HEK293 (cell line): ENCODE measurements around the gene CCDC40.

Experiments
- CTCF ChIA-PET: fragments of 350-600 bp; formaldehyde crosslinking; extraction: SDS; loops from one replicate; lab custom pipeline; 2021; ENCODE audit warnings: antibody characterized with exemption; lab: Yijun Ruan, JAX
- POLR2A ChIA-PET: fragments of 300-600 bp; formaldehyde crosslinking; extraction: SDS; loops from one replicate; lab custom pipeline; 2020; ENCODE audit warnings: antibody characterized with exemption, inconsistent platforms; lab: Yijun Ruan, JAX
- H3K27ac ChIP-seq: fragments of 200-500 bp; sonication (Bioruptor generic); 2 replicates; pipeline ENCODE4 v1.5.1; 2014; ENCODE audit warnings: low read depth, low read length, control low read depth, inconsistent platforms; ENCODE audit errors: extremely low read depth
- H3K36me3 ChIP-seq, 2 experiments: fragments of 200-500 bp in 1 of 2; sonication (Bioruptor generic) in 1 of 2; 1 replicate in 1 of 2; 2 replicates in 1 of 2; pipeline ENCODE4 v1.5.1; 2014 to 2017; ENCODE audit warnings: inconsistent platforms in 2 of 2, low read length in 2 of 2; ENCODE audit not compliant: control insufficient read depth in 2 of 2, insufficient read depth in 1 of 2
- H3K4me1 ChIP-seq: fragments of 200-500 bp; sonication (Bioruptor generic); 2 replicates; pipeline ENCODE4 v1.5.1; 2014; ENCODE audit warnings: mild to moderate bottlenecking, low read length, inconsistent platforms; ENCODE audit not compliant: control insufficient read depth, insufficient read depth
- H3K4me3 ChIP-seq: 2 replicates; pipeline ENCODE4 v1.5.1; 2011; ENCODE audit warnings: low read depth, mild to moderate bottlenecking, control low read depth, low read length, moderate library complexity
- H3K9me3 ChIP-seq: fragments of 200-500 bp; sonication (Bioruptor generic); 2 replicates; pipeline ENCODE4 v1.5.1; 2014; ENCODE audit warnings: low read depth, low read length, inconsistent platforms; ENCODE audit not compliant: control insufficient read depth, insufficient read depth
- GFI1B ChIP-seq: fragments of 450-650 bp; formaldehyde crosslinking; IDR thresholded peaks from 2 replicates; pipeline ENCODE4 v1.5.1; 2016; ENCODE audit warnings: missing biosample characterization, missing genetic modification characterization
- MEIS1 ChIP-seq: sonication (generic); formaldehyde crosslinking; IDR thresholded peaks from 2 replicates; pipeline ENCODE4 v1.8.1; 2022; ENCODE audit warnings: missing genetic modification reagents, mild to moderate bottlenecking, borderline replicate concordance
- OSR2 ChIP-seq: fragments of 450-650 bp; formaldehyde crosslinking; IDR thresholded peaks from 2 replicates; pipeline ENCODE4 v1.5.1; 2016; ENCODE audit warnings: missing biosample characterization, missing genetic modification characterization
- PBX3 ChIP-seq: sonication (generic); formaldehyde crosslinking; IDR thresholded peaks from 2 replicates; pipeline ENCODE4 v1.8.1; 2022; ENCODE audit warnings: mild to moderate bottlenecking, moderate library complexity, missing genetic modification reagents
- SCRT2 ChIP-seq: fragments of 450-650 bp; formaldehyde crosslinking; IDR thresholded peaks from 2 replicates; pipeline ENCODE4 v1.5.1; 2016; ENCODE audit warnings: missing biosample characterization, missing genetic modification characterization
- YY1 ChIP-seq: fragments of 450-650 bp; formaldehyde crosslinking; IDR thresholded peaks from 2 replicates; pipeline ENCODE4 v1.5.1; 2018; ENCODE audit warnings: missing biosample characterization, missing genetic modification characterization
- ZEB2 ChIP-seq: fragments of 450-650 bp; formaldehyde crosslinking; IDR thresholded peaks from 2 replicates; pipeline ENCODE4 v1.5.1; 2016; ENCODE audit warnings: missing biosample characterization, missing genetic modification characterization
- ZFHX2 ChIP-seq: fragments of 450-650 bp; formaldehyde crosslinking; conservative IDR thresholded peaks from 2 replicates; pipeline ENCODE4 v1.5.1; 2016; ENCODE audit warnings: missing biosample characterization, missing genetic modification characterization
- ZFP69B ChIP-seq: fragments of 450-650 bp; formaldehyde crosslinking; IDR thresholded peaks from 2 replicates; pipeline ENCODE4 v1.5.1; 2016; ENCODE audit warnings: missing biosample characterization, missing genetic modification characterization
- ZNF114 ChIP-seq: fragments of 450-650 bp; formaldehyde crosslinking; IDR thresholded peaks from 2 replicates; pipeline ENCODE4 v1.5.0; 2017; ENCODE audit warnings: missing biosample characterization, missing genetic modification characterization
- ZNF132 ChIP-seq: fragments of 450-650 bp; formaldehyde crosslinking; IDR thresholded peaks from 2 replicates; pipeline ENCODE4 v1.5.1; 2017; ENCODE audit warnings: missing biosample characterization, missing genetic modification characterization, borderline replicate concordance
- ZNF169 ChIP-seq: fragments of 450-650 bp; formaldehyde crosslinking; IDR thresholded peaks from 2 replicates; pipeline ENCODE4 v1.5.1; 2016; ENCODE audit warnings: missing biosample characterization, missing genetic modification characterization
- ZNF24 ChIP-seq: fragments of 450-650 bp; formaldehyde crosslinking; IDR thresholded peaks from 2 replicates; pipeline ENCODE4 v1.5.1; 2016; ENCODE audit warnings: missing biosample characterization, missing genetic modification characterization
- ZNF311 ChIP-seq: fragments of 450-650 bp; formaldehyde crosslinking; IDR thresholded peaks from 2 replicates; pipeline ENCODE4 v1.5.1; 2017; ENCODE audit warnings: missing biosample characterization, missing genetic modification characterization, borderline replicate concordance
- ZNF335 ChIP-seq: fragments of 450-650 bp; formaldehyde crosslinking; conservative IDR thresholded peaks from 2 replicates; pipeline ENCODE4 v1.5.1; 2016; ENCODE audit warnings: missing biosample characterization, missing genetic modification characterization
- ZNF366 ChIP-seq: fragments of 450-650 bp; formaldehyde crosslinking; conservative IDR thresholded peaks from 2 replicates; pipeline ENCODE4 v1.5.1; 2016; ENCODE audit warnings: missing biosample characterization, missing genetic modification characterization
- ZNF404 ChIP-seq: fragments of 450-650 bp; formaldehyde crosslinking; IDR thresholded peaks from 2 replicates; pipeline ENCODE4 v1.5.1; 2017; ENCODE audit warnings: missing biosample characterization, missing genetic modification characterization
- ZNF529 ChIP-seq: fragments of 450-650 bp; formaldehyde crosslinking; IDR thresholded peaks from 2 replicates; pipeline ENCODE4 v1.5.1; 2017; ENCODE audit warnings: missing genetic modification characterization, missing biosample characterization; ENCODE audit not compliant: insufficient replicate concordance
- ZNF549 ChIP-seq: fragments of 450-650 bp; IDR thresholded peaks from 2 replicates; pipeline ENCODE4 v1.5.1; 2018; ENCODE audit warnings: missing biosample characterization, missing genetic modification characterization, mild to moderate bottlenecking, inconsistent platforms, moderate library complexity
- ZNF561 ChIP-seq: fragments of 450-650 bp; IDR thresholded peaks from 2 replicates; pipeline ENCODE4 v1.5.1; 2018; ENCODE audit warnings: missing biosample characterization, missing genetic modification characterization, borderline replicate concordance
- ZNF600 ChIP-seq: fragments of 450-650 bp; formaldehyde crosslinking; IDR thresholded peaks from 2 replicates; pipeline ENCODE4 v1.5.1; 2016; ENCODE audit warnings: missing biosample characterization, missing genetic modification characterization
- ZNF623 ChIP-seq: fragments of 450-650 bp; formaldehyde crosslinking; IDR thresholded peaks from 2 replicates; pipeline ENCODE4 v1.5.1; 2016; ENCODE audit warnings: missing biosample characterization, missing genetic modification characterization
- ZNF624 ChIP-seq: fragments of 450-650 bp; formaldehyde crosslinking; IDR thresholded peaks from 2 replicates; pipeline ENCODE4 v1.5.1; 2017; ENCODE audit warnings: missing biosample characterization, missing genetic modification characterization
- ZNF629 ChIP-seq: fragments of 450-650 bp; formaldehyde crosslinking; IDR thresholded peaks from 2 replicates; pipeline ENCODE4 v1.5.1; 2017; ENCODE audit warnings: missing biosample characterization, missing genetic modification characterization
- ZNF670 ChIP-seq: fragments of 450-650 bp; formaldehyde crosslinking; IDR thresholded peaks from 2 replicates; pipeline ENCODE4 v1.5.1; 2016; ENCODE audit warnings: missing biosample characterization, missing genetic modification characterization, low read depth
- ZNF707 ChIP-seq: fragments of 450-650 bp; formaldehyde crosslinking; IDR thresholded peaks from 2 replicates; pipeline ENCODE4 v1.5.1; 2016; ENCODE audit warnings: missing biosample characterization, missing genetic modification characterization
- ZNF791 ChIP-seq: fragments of 450-650 bp; formaldehyde crosslinking; IDR thresholded peaks from 2 replicates; pipeline ENCODE4 v1.5.1; 2016; ENCODE audit warnings: missing biosample characterization, missing genetic modification characterization
- TF ChIP-seq, protein P1 (sequence below): fragments of 450-650 bp; formaldehyde crosslinking; IDR thresholded peaks from 2 replicates; pipeline ENCODE4 v1.5.1; 2016; ENCODE audit warnings: missing biosample characterization, missing genetic modification characterization
- TF ChIP-seq, protein P2 (sequence below): fragments of 450-650 bp; formaldehyde crosslinking; IDR thresholded peaks from 2 replicates; pipeline ENCODE4 v1.5.1; 2016; ENCODE audit warnings: missing biosample characterization, missing genetic modification characterization
- TF ChIP-seq, protein P3 (sequence below): fragments of 450-650 bp; formaldehyde crosslinking; IDR thresholded peaks from 2 replicates; pipeline ENCODE4 v1.5.1; 2016; ENCODE audit warnings: missing biosample characterization, missing genetic modification characterization, low read depth
- TF ChIP-seq, protein P4 (sequence below): fragments of 450-650 bp; formaldehyde crosslinking; IDR thresholded peaks from 2 replicates; pipeline ENCODE4 v1.5.1; 2017; ENCODE audit warnings: missing biosample characterization, missing genetic modification characterization

Gene CCDC40

GRCh38 chr17:79987935-79988184 is 48.6 kb upstream of the CCDC40 start:
- Histone ChIP-seq H3K27ac (peak overlapping the region; percentile 10; the same call in 1 of the 2 replicates), H3K4me1 (peaks cover 23% of the 10 kb centered on the region), H3K36me3 (no peaks in the 10 kb centered on the region), H3K4me3 (no peak overlapping the region), H3K9me3 (no peaks in the 10 kb centered on the region)
- POLR2A ChIA-PET, result no interaction called here
- TF ChIP-seq MEIS1 (no peak), ZNF629 (no peak), ZNF561 (no peak), ZEB2 (tag by site-specific recombination) (no peak), ZNF366 (tag by site-specific recombination) (no peak), ZNF670 (no peak), OSR2 (tag by site-specific recombination) (no peak; the same call in 1 of the 2 replicates), ZNF791 (tag by site-specific recombination) (no peak), ZNF335 (tag by site-specific recombination) (no peak), ZNF624 (tag by site-specific recombination) (no peak), ZNF24 (no peak), ZNF114 (tag by site-specific recombination) (no peak)
- TF ChIP-seq, protein P1, sequence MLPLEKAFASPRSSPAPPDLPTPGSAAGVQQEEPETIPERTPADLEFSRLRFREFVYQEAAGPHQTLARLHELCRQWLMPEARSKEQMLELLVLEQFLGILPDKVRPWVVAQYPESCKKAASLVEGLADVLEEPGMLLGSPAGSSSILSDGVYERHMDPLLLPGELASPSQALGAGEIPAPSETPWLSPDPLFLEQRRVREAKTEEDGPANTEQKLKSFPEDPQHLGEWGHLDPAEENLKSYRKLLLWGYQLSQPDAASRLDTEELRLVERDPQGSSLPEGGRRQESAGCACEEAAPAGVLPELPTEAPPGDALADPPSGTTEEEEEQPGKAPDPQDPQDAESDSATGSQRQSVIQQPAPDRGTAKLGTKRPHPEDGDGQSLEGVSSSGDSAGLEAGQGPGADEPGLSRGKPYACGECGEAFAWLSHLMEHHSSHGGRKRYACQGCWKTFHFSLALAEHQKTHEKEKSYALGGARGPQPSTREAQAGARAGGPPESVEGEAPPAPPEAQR (tag by site-specific recombination), result no peak
- TF ChIP-seq, protein P2, sequence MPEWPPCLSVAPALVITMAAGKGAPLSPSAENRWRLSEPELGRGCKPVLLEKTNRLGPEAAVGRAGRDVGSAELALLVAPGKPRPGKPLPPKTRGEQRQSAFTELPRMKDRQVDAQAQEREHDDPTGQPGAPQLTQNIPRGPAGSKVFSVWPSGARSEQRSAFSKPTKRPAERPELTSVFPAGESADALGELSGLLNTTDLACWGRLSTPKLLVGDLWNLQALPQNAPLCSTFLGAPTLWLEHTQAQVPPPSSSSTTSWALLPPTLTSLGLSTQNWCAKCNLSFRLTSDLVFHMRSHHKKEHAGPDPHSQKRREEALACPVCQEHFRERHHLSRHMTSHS (tag by site-specific recombination), result no peak
- CTCF ChIA-PET, result interaction anchor here (0.7 to 1.4 kb wide), 4 partner anchors 18 to 142 kb away, joined by 3 to 5 read pairs (median 3); no protein-coding TSS in a partner anchor

GRCh38 chr17:79988185-79988971 is 48.1 kb upstream of the CCDC40 start:
- CTCF ChIA-PET, result interaction anchor here (0.7 to 1.4 kb wide), 4 partner anchors 17 to 180 kb away, joined by 3 to 5 read pairs (median 3); no protein-coding TSS in a partner anchor
- H3K27ac ChIP-seq, result peak overlapping the region; percentile 10; the same call in 1 of the 2 replicates
- 0 out of 2 replicates have a peak, but pooled peaks have one; percentile 13 for TF ChIP-seq ZNF600 (tag by site-specific recombination)
- TF ChIP-seq YY1, result no peak
- TF ChIP-seq PBX3 (CRISPR knock-in tag), result no peak
- TF ChIP-seq, protein P3, sequence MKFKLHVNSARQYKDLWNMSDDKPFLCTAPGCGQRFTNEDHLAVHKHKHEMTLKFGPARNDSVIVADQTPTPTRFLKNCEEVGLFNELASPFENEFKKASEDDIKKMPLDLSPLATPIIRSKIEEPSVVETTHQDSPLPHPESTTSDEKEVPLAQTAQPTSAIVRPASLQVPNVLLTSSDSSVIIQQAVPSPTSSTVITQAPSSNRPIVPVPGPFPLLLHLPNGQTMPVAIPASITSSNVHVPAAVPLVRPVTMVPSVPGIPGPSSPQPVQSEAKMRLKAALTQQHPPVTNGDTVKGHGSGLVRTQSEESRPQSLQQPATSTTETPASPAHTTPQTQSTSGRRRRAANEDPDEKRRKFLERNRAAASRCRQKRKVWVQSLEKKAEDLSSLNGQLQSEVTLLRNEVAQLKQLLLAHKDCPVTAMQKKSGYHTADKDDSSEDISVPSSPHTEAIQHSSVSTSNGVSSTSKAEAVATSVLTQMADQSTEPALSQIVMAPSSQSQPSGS (tag by site-specific recombination), result no peak
- TF ChIP-seq SCRT2, result no peak
- peak; percentile 95 for TF ChIP-seq ZFHX2 (tag by site-specific recombination)
- TF ChIP-seq GFI1B (tag by site-specific recombination), result no peak
- TF ChIP-seq ZFP69B, result no peak; the same call in 1 of the 2 replicates
- TF ChIP-seq ZNF24, result no peak
- no peak for TF ChIP-seq ZNF561
- no peak for TF ChIP-seq ZNF707 (tag by site-specific recombination)
- no peak for TF ChIP-seq ZNF549 (tag by site-specific recombination)
- no peak for TF ChIP-seq ZNF132
- TF ChIP-seq ZNF404, result no peak
- no peak for TF ChIP-seq ZNF169
- TF ChIP-seq ZNF623 (tag by site-specific recombination), result no peak
- no peak for TF ChIP-seq ZNF311 (tag by site-specific recombination)
- TF ChIP-seq, protein P4, sequence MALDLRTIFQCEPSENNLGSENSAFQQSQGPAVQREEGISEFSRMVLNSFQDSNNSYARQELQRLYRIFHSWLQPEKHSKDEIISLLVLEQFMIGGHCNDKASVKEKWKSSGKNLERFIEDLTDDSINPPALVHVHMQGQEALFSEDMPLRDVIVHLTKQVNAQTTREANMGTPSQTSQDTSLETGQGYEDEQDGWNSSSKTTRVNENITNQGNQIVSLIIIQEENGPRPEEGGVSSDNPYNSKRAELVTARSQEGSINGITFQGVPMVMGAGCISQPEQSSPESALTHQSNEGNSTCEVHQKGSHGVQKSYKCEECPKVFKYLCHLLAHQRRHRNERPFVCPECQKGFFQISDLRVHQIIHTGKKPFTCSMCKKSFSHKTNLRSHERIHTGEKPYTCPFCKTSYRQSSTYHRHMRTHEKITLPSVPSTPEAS (tag by site-specific recombination), result no peak
- TF ChIP-seq ZNF529 (tag by site-specific recombination), result no peak

More at GRCh38 chr17:79988185-79988971, 48.1 kb upstream of the CCDC40 start:
- Histone ChIP-seq H3K4me3 (no peak overlapping the region), H3K9me3 (no peaks in the 10 kb centered on the region), H3K36me3 (no peaks in the 10 kb centered on the region), H3K4me1 (peaks cover 28% of the 10 kb centered on the region)
- POLR2A ChIA-PET, result no interaction called here
